ENCODE measurements around the gene TST.

Gene TST

GRCh38 chr22:37051391-37052385 lies 32.4 kb upstream of the TST start, which contains the start of gene KCTD17:
TSS of gene KCTD17 (plus strand) at chr22:37051742. CDS start at chr22:37051761, 19 bp downstream.
- Histone ChIP-seq H3K4me1 (peaks cover 0 to 23% (median 13%) of the 10 kb centered on the region in 4 donors), H3K4me3 (peak within 1 kb of the TSS; percentile 65 to 93), H3K36me3 (peaks cover 0 to 32% (median 20%) of the 10 kb centered on the region in 3 donors), H3K9me3 (no peaks in the 10 kb centered on the region), H3K27ac (peak within 1 kb of the TSS; percentile 24 to 44), H3K27me3 (no peaks in the 10 kb centered on the region)
- DNase-seq, result peak; percentile 67 to 79
- TF ChIP-seq CTCF (IDR thresholded peaks at IDR 0.05), result no peak
- intact Hi-C loops (cut with DNase I; ENCODE audit: low total_unique reads), result no loop called here

GRCh38 chr22:37050913-37051312 lies 31.7 kb upstream of the TST start:
- DNase-seq, result no peak
- Histone ChIP-seq H3K4me3 (peak overlapping the region; percentile 65 to 93), H3K27me3 (no peaks in the 10 kb centered on the region), H3K36me3 (peaks cover 0 to 24% (median 12%) of the 10 kb centered on the region in 3 donors), H3K27ac (no peak overlapping the region), H3K9me3 (no peaks in the 10 kb centered on the region), H3K4me1 (peaks cover 0 to 23% (median 13%) of the 10 kb centered on the region in 4 donors)
- intact Hi-C loops (cut with DNase I; ENCODE audit: low total_unique reads), result no loop called here
- no peak for TF ChIP-seq CTCF (IDR thresholded peaks at IDR 0.05)

GRCh38 chr22:37049224-37049623 lies 30.0 kb upstream of the TST start:
- H3K4me1 ChIP-seq, result peaks cover 0 to 23% (median 13%) of the 10 kb centered on the region in 4 donors
- H3K27ac ChIP-seq, result no peak overlapping the region
- no peak for DNase-seq

GRCh38 chr22:37048133-37048532 lies 28.9 kb upstream of the TST start:
- H3K4me1 ChIP-seq, result peaks cover 0 to 23% (median 13%) of the 10 kb centered on the region in 4 donors
- H3K27me3 ChIP-seq, result peaks cover 0 to 5% of the 10 kb centered on the region in 2 donors
- intact Hi-C loops (cut with DNase I; ENCODE audit: low total_unique reads), result no loop called here
- no peak overlapping the region for H3K27ac ChIP-seq
- no peak for DNase-seq
- H3K9me3 ChIP-seq, result no peaks in the 10 kb centered on the region
- no peaks in the 10 kb centered on the region for H3K36me3 ChIP-seq
- H3K4me3 ChIP-seq, result no peak overlapping the region
- TF ChIP-seq CTCF (IDR thresholded peaks at IDR 0.05), result no peak

More at GRCh38 chr22:37049224-37049623, 30.0 kb upstream of the TST start:
- Histone ChIP-seq H3K9me3 (no peaks in the 10 kb centered on the region), H3K27me3 (no peaks in the 10 kb centered on the region), H3K36me3 (peaks cover 0 to 7% (median 0%) of the 10 kb centered on the region in 3 donors), H3K4me3 (no peak overlapping the region)
- TF ChIP-seq CTCF (IDR thresholded peaks at IDR 0.05), result no peak
- intact Hi-C loops (cut with DNase I; ENCODE audit: low total_unique reads), result no loop called here

GRCh38 chr22:37047006-37047405 lies 27.8 kb upstream of the TST start:
- no peak for TF ChIP-seq CTCF (IDR thresholded peaks at IDR 0.05)
- intact Hi-C loops (cut with DNase I; ENCODE audit: low total_unique reads), result no loop called here
- H3K4me3 ChIP-seq, result no peak overlapping the region
- H3K4me1 ChIP-seq, result peaks cover 0 to 11% (median 7%) of the 10 kb centered on the region in 4 donors
- no peak for DNase-seq
- H3K9me3 ChIP-seq, result no peaks in the 10 kb centered on the region
- peaks cover 0 to 8% of the 10 kb centered on the region in 2 donors for H3K27me3 ChIP-seq
- H3K36me3 ChIP-seq, result no peaks in the 10 kb centered on the region
- no peak overlapping the region for H3K27ac ChIP-seq
